ENCODE measurements around the gene ZP1.

- no peak for TF ChIP-seq CTCF (conservative IDR thresholded peaks at IDR 0.05; ENCODE audit: low read length)
- TF ChIP-seq EZH2phosphoT487 (IDR thresholded peaks at IDR 0.05; ENCODE audit: borderline replicate concordance), result no peak
Measured at GRCh38 chr11:60840470-60841430, 26.6 kb upstream of the ZP1 start.
